Thoracic aorta (tissue), 2 donors: ENCODE results near the gene PRLH. TPM values are rescaled to one million over a fixed set of nuclear protein-coding genes. Genes with fewer than 3 reads are reported as not detected.
A peak's percentile ranks its signal among the peaks of the same experiment; 100 is the strongest.
"Not testable (repeated sequence)": the region's sequence is repeated elsewhere in the genome, so short reads cannot be mapped to it uniquely, and the experiment has no call there.

Source experiments
- ATAC-seq: fragments of 150-250 bp; one replicate; pipeline ENCODE4 v1.8.0; 2017; ENCODE audit warnings: low read depth; ENCODE audit not compliant: insufficient number of reproducible peaks, low FRiP score
- DNase-seq: peaks from one replicate; pipeline ENCODE4 v3.0.0-alpha.2; 2020; ENCODE audit warnings: low spot score
- H3K27ac ChIP-seq, 2 donors: fragments of 200-600 bp; sonication (generic); 1 replicate in 1 of 2; 2 replicates in 1 of 2; pipeline ENCODE4 v1.5.1; 2016; ENCODE audit warnings: mild to moderate bottlenecking in 2 of 2, moderate library complexity in 2 of 2
- H3K27me3 ChIP-seq: fragments of 200-600 bp; sonication (generic); replicated peaks from 2 replicates; pipeline ENCODE4 v1.6.0; 2016; ENCODE audit warnings: mild to moderate bottlenecking; ENCODE audit not compliant: insufficient read depth
- H3K36me3 ChIP-seq: fragments of 200-600 bp; sonication (generic); one replicate; pipeline ENCODE4 v1.5.1; 2016
- H3K4me1 ChIP-seq, 2 donors: fragments of 200-600 bp; sonication (generic); 1 replicate in 1 of 2; 2 replicates in 1 of 2; pipeline versions ENCODE4 v1.5.1 to v1.6.0; 2016; ENCODE audit warnings: low read depth in 2 of 2, mild to moderate bottlenecking in 1 of 2; ENCODE audit not compliant: control insufficient read depth in 1 of 2
- H3K4me3 ChIP-seq: fragments of 200-600 bp; sonication (generic); 2 replicates; pipeline ENCODE4 v1.5.1; 2016; ENCODE audit warnings: mild to moderate bottlenecking
- H3K9me3 ChIP-seq: fragments of 200-600 bp; sonication (generic); 2 replicates; pipeline ENCODE4 v1.5.1; 2016
- CTCF ChIP-seq: fragments of 200-600 bp; sonication (generic); IDR thresholded peaks from one replicate; pipeline ENCODE4 v1.5.1; 2019; ENCODE audit warnings: antibody characterized with exemption
- total RNA-seq, 2 donors: library from RNA; depleted of rRNA; stranded (reverse); fragments of >200 nt; gene quantifications; one replicate each; pipeline versions ENCODE4 v1.1.0 to v1.2.3, GENCODE V29; 2016

PRLH gene
- total RNA-seq, 2 donors from 2014 or later: not detected

- no peak overlapping the region for H3K27ac ChIP-seq
- no peak overlapping the region for H3K4me3 ChIP-seq
- H3K27me3 ChIP-seq: no peaks in the 10 kb centered on the region
- no peaks in the 10 kb centered on the region for H3K9me3 ChIP-seq
- peaks cover 20 to 52% of the 10 kb centered on the region in 2 donors for H3K4me1 ChIP-seq
- H3K36me3 ChIP-seq: no peaks in the 10 kb centered on the region
- TF ChIP-seq CTCF: no peak
- DNase-seq: no peak
- no peak for ATAC-seq
These were observed 26.1 kb downstream of the PRLH start for GRCh38 chr2:237592425-237592980.

- H3K27me3 ChIP-seq: no peaks in the 10 kb centered on the region
- H3K9me3 ChIP-seq: no peaks in the 10 kb centered on the region
- no peak for ATAC-seq
- no peak overlapping the region for H3K4me3 ChIP-seq
- no peak for TF ChIP-seq CTCF
- peak overlapping the region; percentile 86 to 93 for H3K27ac ChIP-seq
- no peak for DNase-seq
- H3K4me1 ChIP-seq: peaks cover 20 to 52% of the 10 kb centered on the region in 2 donors
- no peaks in the 10 kb centered on the region for H3K36me3 ChIP-seq
These were observed 26.7 kb downstream of the PRLH start for GRCh38 chr2:237593036-237593435.

- Histone ChIP-seq H3K36me3 (no peaks in the 10 kb centered on the region), H3K4me3 (no peak overlapping the region), H3K9me3 (no peaks in the 10 kb centered on the region), H3K27ac (peak overlapping the region; percentile 86 to 93), H3K27me3 (no peaks in the 10 kb centered on the region), H3K4me1 (peaks cover 20 to 58% of the 10 kb centered on the region in 2 donors)
- no peak for DNase-seq
- no peak for ATAC-seq
- TF ChIP-seq CTCF: no peak
These were observed 27.4 kb downstream of the PRLH start for GRCh38 chr2:237593596-237594320.

- Histone ChIP-seq H3K4me3 (peak overlapping the region; percentile 31), H3K27me3 (no peaks in the 10 kb centered on the region), H3K4me1 (peaks cover 23 to 65% of the 10 kb centered on the region in 2 donors), H3K36me3 (no peaks in the 10 kb centered on the region), H3K9me3 (no peaks in the 10 kb centered on the region), H3K27ac (peak overlapping the region; percentile 86 to 93)
- DNase-seq: no peak
- no peak for TF ChIP-seq CTCF
- ATAC-seq: peak; percentile 47
These were observed 28.1 kb downstream of the PRLH start for GRCh38 chr2:237594514-237594871.

- peak overlapping the region; percentile 86 to 93 for H3K27ac ChIP-seq
These were observed 29.6 kb downstream of the PRLH start for GRCh38 chr2:237595829-237596519.

More at GRCh38 chr2:237595829-237596519, 29.6 kb downstream of the PRLH start:
- H3K4me3 ChIP-seq, H3K27me3 ChIP-seq, ATAC-seq, DNase-seq, H3K36me3 ChIP-seq, H3K9me3 ChIP-seq: not testable (repeated sequence)
- peaks cover 22 to 68% of the 10 kb centered on the region in 2 donors for H3K4me1 ChIP-seq
